C4-2B (cell line): ENCODE data around the gene TMEM223.

Source experiments
- ZFX ChIP-seq: fragments of 450-650 bp; IDR thresholded peaks from 2 replicates; pipeline ENCODE4 v1.6.1; 2017
- TF ChIP-seq, protein P1 (sequence below): fragments of 450-650 bp; conservative IDR thresholded peaks from 2 replicates; pipeline ENCODE4 v1.5.1; 2017; ENCODE audit warnings: mild to moderate bottlenecking

DNA sequence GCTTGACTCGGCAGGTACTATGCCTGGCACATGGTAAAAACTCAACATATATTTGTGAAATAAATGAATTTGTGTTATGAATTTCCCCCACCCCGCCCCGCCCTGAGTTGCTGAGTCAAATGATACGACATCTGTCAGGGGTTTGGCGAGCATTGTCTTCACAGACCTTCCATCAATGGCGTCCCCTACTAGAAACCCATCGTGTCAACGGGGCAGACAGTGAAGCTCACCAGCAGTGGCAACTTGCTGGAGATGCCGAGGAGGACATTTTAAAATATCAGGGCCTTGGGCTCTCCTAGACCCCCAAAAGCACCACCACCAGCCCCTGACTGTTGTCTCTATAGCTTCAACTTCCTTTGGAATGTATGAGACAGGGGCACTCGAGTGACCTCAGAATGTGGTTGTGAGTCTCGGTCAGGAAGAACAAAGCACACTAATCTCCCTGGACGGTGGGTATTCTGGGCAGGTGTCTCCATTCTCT lies 14.2 kb upstream of the TMEM223 start:
- TF ChIP-seq, protein P1, sequence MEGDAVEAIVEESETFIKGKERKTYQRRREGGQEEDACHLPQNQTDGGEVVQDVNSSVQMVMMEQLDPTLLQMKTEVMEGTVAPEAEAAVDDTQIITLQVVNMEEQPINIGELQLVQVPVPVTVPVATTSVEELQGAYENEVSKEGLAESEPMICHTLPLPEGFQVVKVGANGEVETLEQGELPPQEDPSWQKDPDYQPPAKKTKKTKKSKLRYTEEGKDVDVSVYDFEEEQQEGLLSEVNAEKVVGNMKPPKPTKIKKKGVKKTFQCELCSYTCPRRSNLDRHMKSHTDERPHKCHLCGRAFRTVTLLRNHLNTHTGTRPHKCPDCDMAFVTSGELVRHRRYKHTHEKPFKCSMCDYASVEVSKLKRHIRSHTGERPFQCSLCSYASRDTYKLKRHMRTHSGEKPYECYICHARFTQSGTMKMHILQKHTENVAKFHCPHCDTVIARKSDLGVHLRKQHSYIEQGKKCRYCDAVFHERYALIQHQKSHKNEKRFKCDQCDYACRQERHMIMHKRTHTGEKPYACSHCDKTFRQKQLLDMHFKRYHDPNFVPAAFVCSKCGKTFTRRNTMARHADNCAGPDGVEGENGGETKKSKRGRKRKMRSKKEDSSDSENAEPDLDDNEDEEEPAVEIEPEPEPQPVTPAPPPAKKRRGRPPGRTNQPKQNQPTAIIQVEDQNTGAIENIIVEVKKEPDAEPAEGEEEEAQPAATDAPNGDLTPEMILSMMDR, result no peak
- TF ChIP-seq ZFX, result no peak
